EL (cell line): ENCODE measurements around the gene CDHR3.
A peak's percentile ranks its signal among the peaks of the same experiment; 100 is the strongest.
"Not testable (repeated sequence)": the region's sequence is repeated elsewhere in the genome, so short reads cannot be mapped to it uniquely, and the experiment has no call there.

Experiments used
- DNase-seq: peaks from one replicate; pipeline ENCODE4 v3.0.0-alpha.2; 2016

Gene CDHR3

DNA sequence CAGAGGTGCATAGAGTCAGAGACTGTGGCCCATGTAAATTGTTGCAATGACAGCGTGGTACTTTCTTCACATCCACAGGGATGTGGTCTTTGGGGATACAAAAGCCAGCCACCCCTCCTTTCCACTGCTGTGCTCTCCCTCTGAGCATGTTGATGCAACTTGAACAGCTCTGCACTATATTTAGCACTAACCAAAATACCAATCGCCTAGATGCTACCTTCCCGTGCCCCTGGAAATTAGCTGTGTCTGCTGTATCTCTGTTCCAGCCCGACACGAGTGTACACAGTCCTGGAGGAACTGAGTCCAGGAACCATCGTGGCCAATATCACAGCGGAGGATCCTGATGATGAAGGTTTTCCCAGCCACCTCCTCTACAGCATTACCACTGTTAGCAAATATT is 38.1 kb downstream of the CDHR3 start:
- DNase-seq: no peak

DNA sequence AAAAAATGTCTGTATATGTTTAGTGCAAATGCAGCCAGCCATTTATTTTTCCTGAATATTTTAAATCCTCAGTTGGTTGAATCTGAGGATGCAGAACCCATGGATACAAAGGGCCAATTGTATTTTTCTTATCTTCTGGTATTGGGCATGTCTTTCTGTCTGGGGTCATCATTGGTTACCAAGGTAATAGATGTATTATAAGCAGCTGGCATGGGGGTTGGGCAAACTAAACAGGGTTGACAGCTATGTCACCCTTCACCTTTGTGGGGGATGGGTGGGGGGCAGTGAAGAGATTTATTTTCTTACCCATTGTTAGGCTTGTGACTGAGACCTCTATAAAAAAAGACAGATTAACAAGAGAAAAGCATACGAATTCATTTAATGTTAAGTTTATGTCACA is 38.8 kb downstream of the CDHR3 start:
- DNase-seq: no peak

DNA sequence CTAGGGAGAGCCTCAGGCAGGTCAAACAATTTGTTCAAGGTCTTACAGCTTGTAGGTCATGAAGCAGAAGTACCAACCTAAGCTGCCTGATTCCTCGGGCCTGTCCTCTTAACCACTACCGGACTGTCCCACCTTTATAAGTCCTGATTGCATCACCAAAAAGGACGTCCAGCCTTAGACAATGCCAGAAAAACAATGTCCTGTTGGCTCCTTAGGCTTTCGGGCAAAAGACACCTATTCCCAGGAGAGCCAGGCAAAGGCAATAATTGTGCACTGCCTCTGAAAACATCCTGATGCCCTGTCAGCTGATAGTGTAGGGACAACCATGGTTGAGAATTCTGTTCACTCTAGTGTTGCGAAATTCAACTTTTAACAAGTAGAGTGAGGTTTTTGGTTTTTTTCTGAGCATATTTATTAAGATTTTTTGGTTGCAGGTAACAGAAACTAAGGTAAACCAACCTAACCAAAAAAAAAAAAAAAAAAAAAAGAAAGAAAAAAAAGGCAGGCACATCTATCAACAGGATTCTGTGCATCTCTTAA is 40.5 kb downstream of the CDHR3 start:
- no peak for DNase-seq

- DNase-seq: no peak
Observed at GRCh38 chr7:106006906-106007305, 43.8 kb downstream of the CDHR3 start.

DNA sequence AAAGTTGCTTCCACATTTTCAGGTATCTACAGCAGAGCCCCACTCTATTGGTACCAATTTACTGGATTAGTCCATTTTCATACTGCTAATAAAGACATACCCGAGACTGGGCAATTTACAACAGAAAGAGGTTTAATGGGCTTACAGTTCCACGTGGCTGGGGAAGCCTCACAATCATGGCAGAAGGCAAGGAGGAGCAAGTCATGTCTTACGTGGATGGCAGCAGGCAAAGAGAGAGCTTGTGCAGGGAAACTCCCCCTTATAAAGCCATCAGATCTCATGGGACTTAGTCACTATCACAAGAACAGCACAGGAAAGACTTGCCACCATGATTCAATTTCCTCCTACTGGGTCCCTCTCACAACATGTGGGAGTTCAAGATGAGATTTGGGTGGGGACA is 44.7 kb downstream of the CDHR3 start:
- not testable (repeated sequence) for DNase-seq

DNA sequence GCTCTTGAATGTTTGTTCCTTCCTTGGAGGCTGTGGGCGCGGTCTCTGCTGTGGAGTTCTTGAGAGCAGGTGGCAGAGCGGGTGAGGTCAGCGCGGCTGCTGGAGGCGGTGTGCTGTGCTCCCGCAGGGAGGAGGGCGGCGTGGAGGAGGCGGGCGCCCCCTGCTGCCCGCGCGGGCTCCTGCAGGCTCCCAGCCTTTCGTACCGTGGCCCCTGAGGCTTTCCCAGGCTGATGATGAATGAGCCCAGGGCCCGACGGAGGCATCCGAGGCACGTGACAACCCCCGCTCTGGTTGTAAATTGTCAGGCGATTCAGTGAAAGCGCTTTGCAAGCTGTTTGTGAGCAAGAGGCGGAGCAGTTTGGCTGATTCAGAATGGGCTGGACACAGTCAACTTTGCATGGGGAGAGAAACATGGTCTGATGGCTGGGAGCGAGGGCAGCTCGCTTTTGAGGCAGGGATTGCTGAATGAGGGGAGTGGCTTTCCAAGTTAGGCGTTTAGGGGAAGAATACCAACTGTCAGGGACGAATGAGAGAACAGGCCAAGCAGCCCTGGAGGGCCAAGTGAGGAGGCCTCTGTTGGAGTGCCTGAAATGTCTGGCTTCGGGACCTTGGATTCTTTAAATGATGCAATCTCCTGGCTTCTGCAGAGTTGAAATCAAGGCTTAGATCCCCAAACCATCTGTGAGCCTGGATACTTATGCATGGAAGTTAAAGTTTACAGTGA is 46.6 kb downstream of the CDHR3 start:
- DNase-seq: peak; percentile 98

GRCh38 chr7:106010331-106010730 is 47.3 kb downstream of the CDHR3 start:
- no peak for DNase-seq

- DNase-seq: no peak
Observed at GRCh38 chr7:106010866-106011265, 47.8 kb downstream of the CDHR3 start.

- no peak for DNase-seq
Observed at GRCh38 chr7:106012184-106012583, 49.1 kb downstream of the CDHR3 start.

DNA sequence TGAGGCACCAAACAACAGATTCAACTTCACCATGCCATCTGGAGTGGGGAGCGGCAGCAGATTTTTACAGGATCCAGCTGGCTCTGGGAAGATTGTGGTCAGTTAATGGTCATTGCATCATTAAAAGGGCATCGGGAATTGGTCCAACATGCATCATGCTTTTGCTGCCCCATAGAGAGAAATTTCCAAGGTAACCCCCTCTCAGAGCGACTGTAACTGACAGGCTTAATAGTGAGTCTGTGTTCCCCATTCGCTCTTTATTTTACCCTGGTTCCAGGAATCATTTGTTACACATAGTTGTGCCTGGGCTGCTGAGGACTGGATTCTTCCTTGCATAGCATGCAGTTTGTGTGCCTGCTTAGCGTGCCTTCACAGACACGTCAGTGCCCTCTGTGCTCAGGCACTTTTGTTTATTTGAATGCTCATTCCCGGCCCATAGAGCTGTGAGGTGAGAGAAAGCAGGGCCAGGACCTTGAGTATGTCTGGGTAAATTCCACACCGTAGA is 49.9 kb downstream of the CDHR3 start:
- peak; percentile 90 for DNase-seq

- no peak for DNase-seq
Observed at GRCh38 chr7:106015381-106016218, 52.5 kb downstream of the CDHR3 start.

- DNase-seq: no peak
Observed at GRCh38 chr7:106016331-106016730, 53.3 kb downstream of the CDHR3 start.

GRCh38 chr7:106017657-106018056 is 54.6 kb downstream of the CDHR3 start:
- DNase-seq: no peak

GRCh38 chr7:106018566-106019469 is 55.8 kb downstream of the CDHR3 start:
- DNase-seq: peak; percentile 53

- DNase-seq: no peak
Observed at GRCh38 chr7:106019470-106019820, 56.4 kb downstream of the CDHR3 start.

DNA sequence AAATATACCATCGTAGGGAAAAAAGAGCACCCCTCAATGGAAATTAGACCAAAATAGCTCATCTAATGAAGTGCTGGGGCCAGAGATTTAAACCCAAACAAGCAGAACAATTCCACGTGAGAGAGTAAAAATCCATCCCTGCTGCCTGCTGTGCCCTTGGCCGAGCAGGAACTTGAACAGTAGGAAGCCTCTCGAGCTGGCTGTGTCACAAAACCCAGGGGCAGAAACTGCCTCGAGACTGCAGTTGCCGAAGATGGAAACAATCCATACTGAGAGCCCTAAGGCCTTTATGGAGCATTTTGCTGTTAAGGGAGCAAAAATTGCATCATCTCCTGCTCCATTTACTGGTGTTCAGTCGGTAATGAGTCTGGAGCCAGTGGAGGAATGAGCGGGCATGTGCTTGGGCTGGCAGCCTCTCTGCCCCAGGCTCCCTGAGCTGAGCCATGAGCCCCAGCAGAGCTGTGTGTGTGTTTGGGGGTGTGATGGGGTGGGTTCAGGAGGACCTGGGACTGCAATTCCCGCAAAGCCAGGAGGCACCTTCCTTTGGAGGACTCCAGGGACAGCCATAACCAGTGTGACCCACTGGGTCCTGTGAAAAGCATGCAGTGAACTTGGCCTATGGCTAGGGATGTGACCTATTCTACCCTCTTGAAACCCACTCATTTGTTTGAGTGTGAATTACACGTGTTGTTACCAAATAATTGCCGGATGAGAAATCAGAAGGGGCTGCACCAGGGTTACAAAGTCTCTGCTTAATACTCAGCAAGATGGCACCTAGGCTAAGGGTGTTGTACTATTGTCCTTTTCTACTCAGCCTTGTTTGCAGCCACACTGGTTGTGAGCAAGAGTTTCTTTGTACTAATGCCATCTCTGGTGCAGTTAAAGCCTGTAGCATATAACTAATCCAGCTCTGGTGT is 58.3 kb downstream of the CDHR3 start:
- DNase-seq: peak; percentile 23

- peak; percentile 18 for DNase-seq
Observed at GRCh38 chr7:106022193-106022821, 59.2 kb downstream of the CDHR3 start.

DNA sequence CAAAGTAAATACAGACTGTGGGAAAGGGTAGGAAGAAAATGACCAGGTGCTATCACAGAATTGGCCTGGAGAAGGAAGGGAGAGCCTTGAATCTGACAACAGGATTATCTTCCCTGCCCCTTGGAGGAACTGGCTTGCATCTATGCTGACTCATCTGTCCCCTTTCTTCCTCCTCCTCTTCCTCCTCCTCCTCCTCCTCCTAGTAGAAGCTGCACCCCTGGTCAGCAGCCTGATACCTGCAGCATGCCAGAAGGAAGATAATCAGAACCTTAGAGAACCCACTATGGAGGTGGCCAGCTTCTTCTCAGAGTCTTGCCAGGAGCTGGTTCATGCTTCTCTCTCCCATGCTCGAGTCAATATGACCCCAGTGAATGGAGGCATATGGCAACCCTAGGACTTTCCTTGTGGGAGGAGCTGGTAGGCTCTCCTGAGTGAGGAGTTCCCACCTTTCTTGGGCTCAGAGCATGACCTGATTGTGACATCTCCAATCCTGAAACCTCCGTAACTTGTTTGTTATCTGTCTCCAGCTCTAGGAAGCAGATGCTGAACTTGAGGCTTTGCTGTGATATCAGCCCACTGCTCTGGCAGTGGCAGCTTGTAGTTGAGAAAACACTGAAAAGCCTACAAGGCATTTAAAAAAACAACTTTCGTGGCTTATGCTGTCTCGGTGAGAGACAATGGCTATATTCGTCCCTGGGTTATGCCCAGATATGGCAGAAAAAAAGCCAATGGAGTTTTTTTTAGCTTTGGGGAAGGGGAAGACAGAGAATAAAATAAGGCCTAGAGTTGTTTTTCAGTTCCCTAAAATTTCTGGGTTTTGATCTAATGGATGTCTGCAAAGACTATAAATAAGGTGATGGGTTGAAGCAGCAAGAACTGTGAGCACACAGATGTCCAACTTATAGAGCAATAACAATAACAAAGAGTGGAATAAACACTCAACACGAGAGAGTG is 60.6 kb downstream of the CDHR3 start:
- no peak for DNase-seq

- no peak for DNase-seq
Observed at GRCh38 chr7:106026101-106026500, 63.0 kb downstream of the CDHR3 start.

GRCh38 chr7:106029451-106029850 is 66.4 kb downstream of the CDHR3 start:
- DNase-seq: peak; percentile 35
